Measurements from ENCODE around the gene MUSTN1.

- no peak for TF ChIP-seq EZH2 (IDR thresholded peaks at IDR 0.05; ENCODE audit: low read length)
- no peak for TF ChIP-seq CTCF (optimal IDR thresholded peaks at IDR 0.05 in 1 of 3, IDR thresholded peaks at IDR 0.05 in 1 of 3, conservative IDR thresholded peaks at IDR 0.05 in 1 of 3; ENCODE audit: extremely low read depth in 1 of 3, insufficient read depth in 2 of 3, low read length in 3 of 3)
These were observed 21.8 kb upstream of the MUSTN1 start for GRCh38 chr3:52856666-52857065.

Measured in keratinocyte (primary cell).